Liver (tissue), 9 donors: ENCODE results near the gene CTLA4. TPM values are rescaled to one million over a fixed set of nuclear protein-coding genes. Genes with fewer than 3 reads are reported as not detected.

Source experiments
- DNase-seq: peaks from one replicate; pipeline ENCODE4 v3.0.0-alpha.2; 2017; ENCODE audit warnings: low spot score
- H3K27ac ChIP-seq, 2 donors: one replicate each; pipeline ENCODE4 v1.7.0; 2013; ENCODE audit warnings: inconsistent platforms in 2 of 2, low read length in 2 of 2, control low read depth in 1 of 2, low read depth in 1 of 2, mild to moderate bottlenecking in 1 of 2
- H3K27me3 ChIP-seq, 4 donors: one replicate each; pipeline versions ENCODE4 v1.6.1 to v1.7.0; 2013; ENCODE audit warnings: low read length in 3 of 4, inconsistent platforms in 1 of 4, mild to moderate bottlenecking in 1 of 4, moderate library complexity in 1 of 4; ENCODE audit not compliant: control insufficient read depth in 4 of 4, insufficient read depth in 4 of 4
- H3K36me3 ChIP-seq, 4 donors: one replicate each; pipeline versions ENCODE4 v1.6.1 to v1.7.0; 2013; ENCODE audit warnings: low read length in 3 of 4, mild to moderate bottlenecking in 3 of 4, low read depth in 1 of 4, moderate library complexity in 1 of 4; ENCODE audit not compliant: control insufficient read depth in 4 of 4, insufficient read depth in 3 of 4
- H3K4me1 ChIP-seq, 4 donors: one replicate each; pipeline versions ENCODE4 v1.6.1 to v1.7.0; 2013; ENCODE audit warnings: low read length in 3 of 4, mild to moderate bottlenecking in 3 of 4, moderate library complexity in 1 of 4; ENCODE audit not compliant: control insufficient read depth in 4 of 4, insufficient read depth in 4 of 4
- H3K4me3 ChIP-seq, 3 donors: one replicate each; pipeline versions ENCODE4 v1.6.1 to v1.7.0; 2013; ENCODE audit warnings: low read length in 3 of 3, control low read depth in 1 of 3, low read depth in 1 of 3, mild to moderate bottlenecking in 1 of 3
- H3K9ac ChIP-seq, 2 donors: one replicate each; pipeline ENCODE4 v1.7.0; 2013; ENCODE audit warnings: low read length in 2 of 2, mild to moderate bottlenecking in 2 of 2, moderate library complexity in 2 of 2, control low read depth in 1 of 2, low read depth in 1 of 2
- H3K9me3 ChIP-seq, 4 donors: one replicate each; pipeline versions ENCODE4 v1.6.1 to v1.7.0; 2013; ENCODE audit warnings: low read length in 3 of 4; ENCODE audit not compliant: control insufficient read depth in 4 of 4
- ATF3 ChIP-seq: IDR thresholded peaks from 2 replicates; pipeline ENCODE4 v1.6.1; 2016; ENCODE audit warnings: antibody characterized with exemption
- EGR1 ChIP-seq, 2 donors: IDR thresholded peaks; 2 replicates each; pipeline ENCODE4 v1.6.1; 2016 to 2018; ENCODE audit warnings: antibody characterized with exemption in 2 of 2, low read depth in 2 of 2
- FOXA1 ChIP-seq: IDR thresholded peaks from 2 replicates; pipeline ENCODE4 v1.6.1; 2016; ENCODE audit warnings: antibody characterized with exemption
- FOXA2 ChIP-seq: IDR thresholded peaks from 2 replicates; pipeline ENCODE4 v1.6.1; 2016; ENCODE audit warnings: antibody characterized with exemption
- HNF4A ChIP-seq, 2 donors: conservative IDR thresholded peaks; 2 replicates each; pipeline ENCODE4 v1.6.1; 2016; ENCODE audit warnings: antibody characterized with exemption in 2 of 2, mild to moderate bottlenecking in 2 of 2
- HNF4G ChIP-seq: IDR thresholded peaks from 2 replicates; pipeline ENCODE4 v1.6.1; 2016; ENCODE audit warnings: antibody characterized with exemption
- JUND ChIP-seq, 2 donors: IDR thresholded peaks; 2 replicates each; pipeline ENCODE4 v1.6.1; 2016; ENCODE audit warnings: antibody characterized with exemption in 2 of 2
- MAX ChIP-seq: IDR thresholded peaks from 2 replicates; pipeline ENCODE4 v1.6.1; 2016; ENCODE audit warnings: antibody characterized with exemption
- RXRA ChIP-seq, 2 donors: IDR thresholded peaks; 2 replicates each; pipeline ENCODE4 v1.6.1; 2017 to 2018; ENCODE audit warnings: antibody characterized with exemption in 2 of 2, mild to moderate bottlenecking in 1 of 2
- TAF1 ChIP-seq: conservative IDR thresholded peaks from 2 replicates; pipeline ENCODE4 v1.6.1; 2016; ENCODE audit warnings: antibody characterized with exemption, mild to moderate bottlenecking
- YY1 ChIP-seq: IDR thresholded peaks from 2 replicates; pipeline ENCODE4 v1.6.1; 2016; ENCODE audit warnings: antibody characterized with exemption, mild to moderate bottlenecking
- ZBTB33 ChIP-seq: IDR thresholded peaks from 2 replicates; pipeline ENCODE4 v1.6.1; 2016; ENCODE audit warnings: antibody characterized with exemption
- WGBS: extraction: QIAGEN DNeasy Blood & Tissue Kit; methylation state at CpG from one replicate; pipeline ENCODE4 v1.1.7; 2013; 5-methylcytosine and 5-hydroxymethylcytosine counted together
- polyA plus RNA-seq, 2 donors: library from polyadenylated mRNA; stranded (reverse) in 1 of 2; unstranded in 1 of 2; fragments of 200-250 nt in 1 of 2; fragments of >200 nt in 1 of 2; fragmentation: Nextera tagmentation in 1 of 2; extraction: Ambion mirVana in 1 of 2; gene quantifications; one replicate each; pipeline versions ENCODE4 v1.2.1 to v1.2.3, GENCODE V29; 2013 to 2015
- total RNA-seq, 2 donors: library from RNA; depleted of rRNA; stranded (reverse); fragments of >200 nt; gene quantifications; one replicate each; pipeline ENCODE4 v1.2.3, GENCODE V29; 2014
- TF ChIP-seq, protein P1 (sequence below): IDR thresholded peaks from 2 replicates; pipeline ENCODE4 v1.6.1; 2016; ENCODE audit warnings: antibody characterized with exemption, mild to moderate bottlenecking
- donor health status: healthy.
- donor health status: healthy.
- donor health status: healthy.
- donor health status: healthy.
- donor health status: healthy.

Gene CTLA4
- total and polyA plus RNA-seq, 4 donors, result 0.17 TPM; not detected in 3

- no peak for DNase-seq
- TF ChIP-seq YY1, result no peak
- TF ChIP-seq, protein P1, sequence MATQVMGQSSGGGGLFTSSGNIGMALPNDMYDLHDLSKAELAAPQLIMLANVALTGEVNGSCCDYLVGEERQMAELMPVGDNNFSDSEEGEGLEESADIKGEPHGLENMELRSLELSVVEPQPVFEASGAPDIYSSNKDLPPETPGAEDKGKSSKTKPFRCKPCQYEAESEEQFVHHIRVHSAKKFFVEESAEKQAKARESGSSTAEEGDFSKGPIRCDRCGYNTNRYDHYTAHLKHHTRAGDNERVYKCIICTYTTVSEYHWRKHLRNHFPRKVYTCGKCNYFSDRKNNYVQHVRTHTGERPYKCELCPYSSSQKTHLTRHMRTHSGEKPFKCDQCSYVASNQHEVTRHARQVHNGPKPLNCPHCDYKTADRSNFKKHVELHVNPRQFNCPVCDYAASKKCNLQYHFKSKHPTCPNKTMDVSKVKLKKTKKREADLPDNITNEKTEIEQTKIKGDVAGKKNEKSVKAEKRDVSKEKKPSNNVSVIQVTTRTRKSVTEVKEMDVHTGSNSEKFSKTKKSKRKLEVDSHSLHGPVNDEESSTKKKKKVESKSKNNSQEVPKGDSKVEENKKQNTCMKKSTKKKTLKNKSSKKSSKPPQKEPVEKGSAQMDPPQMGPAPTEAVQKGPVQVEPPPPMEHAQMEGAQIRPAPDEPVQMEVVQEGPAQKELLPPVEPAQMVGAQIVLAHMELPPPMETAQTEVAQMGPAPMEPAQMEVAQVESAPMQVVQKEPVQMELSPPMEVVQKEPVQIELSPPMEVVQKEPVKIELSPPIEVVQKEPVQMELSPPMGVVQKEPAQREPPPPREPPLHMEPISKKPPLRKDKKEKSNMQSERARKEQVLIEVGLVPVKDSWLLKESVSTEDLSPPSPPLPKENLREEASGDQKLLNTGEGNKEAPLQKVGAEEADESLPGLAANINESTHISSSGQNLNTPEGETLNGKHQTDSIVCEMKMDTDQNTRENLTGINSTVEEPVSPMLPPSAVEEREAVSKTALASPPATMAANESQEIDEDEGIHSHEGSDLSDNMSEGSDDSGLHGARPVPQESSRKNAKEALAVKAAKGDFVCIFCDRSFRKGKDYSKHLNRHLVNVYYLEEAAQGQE, result no peak
- no peak for TF ChIP-seq ZBTB33
- no peak overlapping the region for H3K4me3 ChIP-seq
- no peaks in the 10 kb centered on the region for H3K27me3 ChIP-seq
- no peak overlapping the region for H3K9ac ChIP-seq
- H3K9me3 ChIP-seq, result no peaks in the 10 kb centered on the region
- H3K36me3 ChIP-seq, result no peaks in the 10 kb centered on the region
- H3K4me1 ChIP-seq, result no peaks in the 10 kb centered on the region
- no peak overlapping the region for H3K27ac ChIP-seq
- WGBS, result 99% methylated on average over 2 of the region's 2 CpGs
These were observed 46.6 kb upstream of the CTLA4 start for GRCh38 chr2:203820969-203821368.

GRCh38 chr2:203822240-203822639 is 45.3 kb upstream of the CTLA4 start:
- Histone ChIP-seq H3K9ac (no peak overlapping the region), H3K9me3 (no peaks in the 10 kb centered on the region), H3K36me3 (no peaks in the 10 kb centered on the region), H3K4me1 (no peaks in the 10 kb centered on the region), H3K27me3 (no peaks in the 10 kb centered on the region), H3K4me3 (no peak overlapping the region), H3K27ac (no peak overlapping the region)
- no peak for DNase-seq
- 93% methylated on average over 6 of the region's 6 CpGs for WGBS
- TF ChIP-seq MAX (no peak), EGR1 (IDR thresholded peaks at IDR 0.05; ENCODE audit: low read depth in 2 of 2) (no peak), FOXA2 (no peak), ZBTB33 (no peak), JUND (IDR thresholded peaks at IDR 0.05) (no peak), FOXA1 (no peak), TAF1 (no peak), HNF4G (no peak), HNF4A (conservative IDR thresholded peaks at IDR 0.05) (no peak), ATF3 (no peak), RXRA (IDR thresholded peaks at IDR 0.05) (no peak)
